GF-D8 (cell line): ENCODE results near the gene VGF.

ENCODE experiments used
- DNase-seq: peaks from one replicate; lab custom pipeline; 2025; lab: John Stamatoyannopoulos, UW

Gene VGF

DNA sequence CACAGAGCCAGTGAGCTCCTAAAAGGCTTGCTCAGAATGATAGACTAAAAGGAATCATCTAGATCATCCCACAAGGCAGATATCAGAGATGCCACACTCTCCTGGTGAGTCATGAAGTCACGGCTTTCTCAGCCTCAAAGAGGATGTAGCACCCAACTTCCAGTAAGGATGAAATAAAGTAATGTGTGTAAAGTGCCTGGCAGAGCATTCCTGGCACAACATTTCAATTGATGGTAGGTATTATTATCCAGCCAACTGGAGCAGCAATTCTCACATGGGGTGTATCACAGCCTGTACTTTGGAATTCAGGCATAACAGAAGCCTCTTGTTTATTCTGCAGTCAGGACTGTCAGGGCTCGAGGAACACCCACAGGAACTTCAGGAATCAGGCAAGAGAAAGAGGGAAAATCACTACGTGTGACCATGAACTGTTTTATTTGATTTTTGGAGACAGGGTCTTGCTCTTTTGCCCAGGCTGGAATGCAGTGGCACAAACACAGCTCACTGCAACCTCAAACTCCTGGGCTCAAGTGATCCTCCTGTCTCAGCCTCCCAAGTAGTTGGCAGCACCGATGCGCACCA is 20.0 kb upstream of the VGF start:
- no peak for DNase-seq

DNA sequence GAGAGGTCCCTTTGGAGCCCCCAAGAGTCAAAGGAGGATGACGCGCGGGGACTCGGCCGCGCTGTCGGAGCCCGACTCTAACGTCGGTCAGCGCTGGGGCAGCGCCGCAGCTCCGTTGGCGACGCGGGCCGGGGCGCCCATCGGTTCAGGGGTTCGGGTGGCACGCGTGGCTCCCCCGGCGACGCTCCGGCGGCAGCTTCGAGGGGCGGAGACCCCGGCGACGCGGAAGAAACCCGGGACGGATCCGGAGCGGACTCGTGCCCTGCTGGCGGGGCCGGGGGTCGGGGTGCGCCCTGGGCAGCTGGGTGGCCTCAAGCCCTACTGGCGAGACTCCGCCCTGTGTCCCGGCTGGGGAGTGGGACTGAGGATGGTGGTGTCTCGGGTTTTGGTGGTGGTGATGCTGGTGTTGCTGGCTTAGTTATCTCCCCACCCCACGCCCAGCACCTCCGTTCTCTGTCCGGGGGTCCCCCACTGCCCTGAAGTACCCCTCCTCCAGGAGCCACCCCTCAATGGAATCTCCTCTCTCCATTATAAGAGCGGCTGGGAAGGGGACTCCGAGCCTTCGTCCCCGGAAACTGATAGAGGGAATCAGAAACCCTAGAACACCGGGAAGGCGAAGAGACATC is 14.9 kb upstream of the VGF start, which contains the start of gene NAT16:
NAT16 (minus strand) TSS at position 164 of the 626 bp plus-strand sequence. CDS start 5,486 bp downstream, outside the sequence.
- no peak for DNase-seq

DNA sequence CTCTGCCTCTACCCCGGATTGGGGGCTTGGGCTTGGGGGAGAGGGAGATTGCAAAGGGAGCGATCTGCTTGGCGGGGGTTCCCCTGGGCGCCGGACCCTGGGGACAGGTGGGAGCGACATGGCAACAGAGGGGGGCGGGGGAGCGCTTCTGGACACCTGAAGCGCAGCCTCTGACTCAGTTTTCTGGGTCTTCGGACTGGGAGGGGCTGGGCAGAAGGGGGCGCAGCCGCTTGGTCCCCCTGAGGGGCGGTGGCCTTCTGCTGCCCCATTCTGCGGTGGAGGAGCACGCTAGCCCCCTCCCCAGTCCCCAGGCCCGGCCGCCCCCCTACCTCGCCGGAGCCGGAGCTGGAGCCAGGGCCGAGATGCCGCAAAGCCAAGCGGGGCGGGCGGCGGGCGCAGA is 14.3 kb upstream of the VGF start:
- no peak for DNase-seq

DNA sequence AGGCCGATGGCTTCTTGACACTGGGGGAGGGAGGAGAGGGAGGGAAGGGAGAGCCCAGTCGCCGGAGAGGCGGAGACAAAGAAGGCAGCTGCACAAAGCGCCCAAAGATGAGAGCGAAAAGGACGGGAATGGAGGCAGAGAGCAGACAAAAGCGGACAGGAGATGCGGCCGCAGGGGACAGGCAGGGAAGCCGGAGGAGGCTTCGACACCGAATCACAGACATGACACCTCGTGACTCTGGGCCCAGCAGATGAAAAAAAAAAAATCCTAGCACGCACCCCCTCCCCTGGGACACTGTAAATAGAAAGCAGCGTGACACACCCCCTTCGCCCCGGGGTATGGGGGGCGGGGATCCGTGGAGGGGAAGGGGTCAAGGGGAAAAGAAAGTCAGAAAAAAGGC is 13.7 kb upstream of the VGF start:
- no peak for DNase-seq

DNA sequence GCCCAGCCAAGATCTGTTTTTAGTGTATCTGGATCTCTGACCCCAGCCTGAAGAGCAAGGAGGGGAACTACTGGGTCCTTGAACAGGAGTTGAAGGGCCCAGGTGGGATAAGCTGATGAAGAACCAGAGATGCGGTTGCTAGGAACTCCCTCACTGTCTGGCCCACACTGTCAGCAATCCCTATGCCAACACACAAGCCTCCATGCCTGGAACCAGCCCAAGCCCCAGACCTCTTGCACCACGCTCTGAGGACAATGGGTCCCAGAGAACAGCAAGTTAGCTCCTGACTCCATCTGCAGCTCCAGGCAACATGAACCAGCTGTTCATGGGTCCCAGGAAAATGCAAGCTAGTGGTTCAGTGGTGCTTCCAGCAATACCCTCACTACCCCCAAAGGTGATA is 12.3 kb upstream of the VGF start:
- DNase-seq: no peak

DNA sequence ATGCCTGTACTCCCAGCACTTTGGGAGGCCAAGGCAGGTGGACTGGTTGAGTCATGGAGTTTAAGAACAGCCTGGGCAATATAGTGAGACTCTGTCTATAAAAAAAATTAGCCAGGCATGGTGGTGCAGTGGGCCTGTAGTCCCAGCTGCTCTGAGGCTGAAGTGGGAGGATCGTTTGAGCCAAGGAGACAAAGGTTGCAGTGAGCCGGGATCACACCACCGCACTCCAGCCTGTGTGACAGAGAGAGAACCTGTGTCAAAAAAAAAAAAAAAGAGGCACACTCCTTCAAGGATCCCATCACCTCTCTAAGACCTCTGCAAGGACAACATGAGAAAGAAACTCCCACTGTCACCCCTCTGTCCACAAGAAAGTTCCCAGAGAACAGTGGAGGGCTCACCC is 10.3 kb upstream of the VGF start:
- DNase-seq: no peak

DNA sequence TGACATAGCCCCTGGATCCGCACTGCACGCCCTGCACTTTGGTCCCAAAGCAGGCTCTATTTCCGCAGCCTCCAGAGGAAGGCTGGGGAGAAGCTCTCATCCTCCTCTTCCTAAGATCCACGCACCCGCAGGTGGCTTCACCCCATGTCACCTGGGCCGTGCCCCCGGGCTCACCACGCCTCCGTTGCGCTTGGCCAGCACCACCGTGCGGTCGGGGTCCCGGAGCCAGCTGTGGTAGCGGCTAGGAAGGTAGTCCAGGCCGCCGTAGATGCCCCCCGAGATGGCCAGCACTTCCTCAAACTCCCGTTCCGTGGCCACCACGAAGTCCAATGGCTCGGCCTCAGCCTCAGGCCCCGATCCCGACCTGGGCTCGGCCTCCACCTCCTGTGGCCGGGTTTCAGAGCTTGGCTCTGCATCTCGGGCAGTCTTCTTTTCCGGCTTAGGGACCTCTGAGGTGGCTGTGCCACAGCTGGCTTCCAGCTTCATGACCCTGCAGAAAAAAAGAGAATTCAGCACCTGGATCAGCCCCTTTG is 9.0 kb upstream of the VGF start:
- DNase-seq: no peak

DNA sequence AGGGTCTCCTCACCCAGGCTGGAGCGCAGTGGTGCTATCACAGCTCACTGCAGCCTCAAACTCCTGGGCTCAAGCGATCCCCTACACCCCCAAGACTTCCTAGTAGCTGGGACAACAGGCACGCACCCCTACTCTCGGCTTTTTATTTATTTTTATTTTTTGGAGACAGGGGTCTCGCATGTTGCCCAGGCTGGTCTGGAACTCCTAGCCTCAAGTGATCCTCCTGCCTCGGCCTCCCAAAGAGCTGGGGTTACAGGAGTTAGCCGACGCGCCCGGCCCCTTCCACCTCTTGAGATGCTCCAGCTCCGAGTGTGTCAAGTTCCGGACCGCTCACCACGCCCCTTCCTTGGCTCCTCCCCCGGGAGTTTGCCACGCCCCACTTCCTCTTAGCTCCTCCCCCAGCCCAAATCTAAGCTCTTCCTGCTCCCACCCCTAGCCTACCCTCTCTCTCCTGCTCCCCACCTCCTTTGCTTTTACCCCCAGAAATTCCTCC is 8.4 kb upstream of the VGF start:
- no peak for DNase-seq

DNA sequence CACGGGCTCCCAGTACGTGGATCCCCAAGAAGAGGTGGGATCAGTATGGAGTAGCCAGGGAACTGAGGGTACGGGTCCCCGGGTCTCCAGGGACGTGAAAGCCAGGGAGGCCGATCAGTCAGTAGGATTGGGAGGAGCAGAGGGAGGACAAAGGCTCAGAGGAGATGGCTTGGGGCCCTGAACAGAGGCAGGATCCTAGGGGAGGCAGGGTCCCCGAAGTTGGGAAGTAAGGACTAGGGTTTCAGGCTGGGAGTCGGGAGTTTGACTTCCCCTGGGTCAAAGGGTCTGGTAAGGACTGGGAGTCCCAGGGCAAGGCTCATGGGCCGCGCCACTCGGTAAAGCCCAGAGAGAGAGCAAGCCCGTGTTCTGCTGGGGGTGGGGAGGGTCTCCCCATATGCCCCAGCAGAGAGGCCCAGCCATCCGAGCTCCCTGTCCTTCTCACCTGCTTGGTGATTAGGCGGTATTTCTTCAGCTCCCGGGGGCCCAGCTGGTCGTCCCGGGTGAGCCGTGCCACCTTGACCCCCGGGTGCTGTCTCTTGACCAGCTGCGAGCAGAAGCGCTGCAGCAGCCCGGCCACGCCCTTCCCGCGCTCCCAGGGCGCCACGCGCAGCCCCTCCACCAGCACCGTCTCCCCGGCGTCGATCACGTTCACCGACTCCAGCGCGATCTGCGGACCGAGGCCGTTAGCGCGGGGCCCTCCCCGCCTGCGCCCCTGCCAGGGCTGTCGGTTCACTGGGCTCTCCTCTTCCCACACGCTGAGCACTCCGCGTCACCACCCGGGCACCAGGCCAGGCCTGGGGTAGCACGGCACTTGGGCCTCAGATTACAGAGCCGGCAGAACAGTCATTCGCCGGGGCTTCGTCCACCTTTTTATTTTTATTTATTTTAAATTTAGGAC is 7.7 kb upstream of the VGF start:
- no peak for DNase-seq

DNA sequence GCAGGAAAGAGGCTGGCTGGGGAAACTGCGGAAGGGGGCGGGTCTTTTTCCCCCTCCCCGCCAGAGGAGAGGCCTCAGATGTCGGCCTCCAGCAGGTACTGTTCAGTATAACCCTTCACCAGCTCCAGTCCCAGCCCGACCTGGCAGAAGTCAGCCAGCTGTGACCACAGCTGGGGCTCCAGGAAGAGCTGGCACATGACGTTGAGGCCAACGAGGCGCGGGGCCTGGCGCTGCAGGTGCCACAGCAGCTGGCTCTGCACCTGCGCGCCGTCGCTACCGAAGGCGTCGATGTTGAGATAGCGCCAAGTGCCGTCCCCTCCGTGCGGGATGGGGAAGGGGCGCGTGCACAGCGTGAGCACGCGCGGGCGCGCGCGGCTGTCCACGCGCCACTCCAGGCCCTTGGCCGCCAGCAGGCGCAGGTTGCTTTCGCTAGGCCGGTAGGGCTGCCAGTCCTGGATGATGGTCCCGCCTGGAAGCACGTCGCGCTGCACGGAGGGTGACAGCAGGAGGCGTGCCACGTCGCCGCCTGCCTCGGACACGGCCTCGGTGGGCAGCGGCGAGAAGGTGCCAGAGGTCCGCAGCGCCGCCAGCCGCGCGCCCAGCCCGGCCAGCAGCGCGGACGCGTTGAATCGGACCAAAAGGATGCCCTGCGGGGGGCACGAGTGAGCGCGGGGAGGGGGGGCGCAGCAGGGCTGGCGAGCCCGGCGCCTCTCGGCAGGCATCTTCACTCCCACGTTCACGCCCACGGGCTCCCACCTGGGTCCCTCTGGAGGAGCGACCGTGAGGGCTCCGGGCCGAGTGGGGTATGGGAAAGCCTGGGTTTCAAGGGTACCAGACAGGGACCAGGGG is 6.9 kb upstream of the VGF start:
- no peak for DNase-seq

DNA sequence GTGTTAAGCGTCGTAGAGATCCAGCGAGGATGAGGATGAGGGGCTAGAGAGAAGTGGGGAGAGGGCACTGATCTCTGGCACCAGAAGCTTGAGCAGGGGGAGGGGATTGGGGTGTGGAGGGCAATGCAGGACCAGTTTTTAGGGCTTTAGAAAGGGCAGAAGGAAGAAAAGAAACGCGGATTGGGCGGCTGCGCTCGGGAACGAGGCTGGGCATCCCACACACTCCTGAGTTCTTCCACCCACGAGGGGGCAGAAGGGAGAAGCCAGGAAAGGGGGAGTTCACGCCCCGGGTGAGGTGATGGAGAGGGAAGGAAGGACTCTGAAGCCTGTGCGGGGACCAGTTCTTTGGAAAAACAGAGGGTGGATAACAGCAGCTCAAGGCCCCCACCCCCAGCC is 6.1 kb upstream of the VGF start:
- DNase-seq: no peak

DNA sequence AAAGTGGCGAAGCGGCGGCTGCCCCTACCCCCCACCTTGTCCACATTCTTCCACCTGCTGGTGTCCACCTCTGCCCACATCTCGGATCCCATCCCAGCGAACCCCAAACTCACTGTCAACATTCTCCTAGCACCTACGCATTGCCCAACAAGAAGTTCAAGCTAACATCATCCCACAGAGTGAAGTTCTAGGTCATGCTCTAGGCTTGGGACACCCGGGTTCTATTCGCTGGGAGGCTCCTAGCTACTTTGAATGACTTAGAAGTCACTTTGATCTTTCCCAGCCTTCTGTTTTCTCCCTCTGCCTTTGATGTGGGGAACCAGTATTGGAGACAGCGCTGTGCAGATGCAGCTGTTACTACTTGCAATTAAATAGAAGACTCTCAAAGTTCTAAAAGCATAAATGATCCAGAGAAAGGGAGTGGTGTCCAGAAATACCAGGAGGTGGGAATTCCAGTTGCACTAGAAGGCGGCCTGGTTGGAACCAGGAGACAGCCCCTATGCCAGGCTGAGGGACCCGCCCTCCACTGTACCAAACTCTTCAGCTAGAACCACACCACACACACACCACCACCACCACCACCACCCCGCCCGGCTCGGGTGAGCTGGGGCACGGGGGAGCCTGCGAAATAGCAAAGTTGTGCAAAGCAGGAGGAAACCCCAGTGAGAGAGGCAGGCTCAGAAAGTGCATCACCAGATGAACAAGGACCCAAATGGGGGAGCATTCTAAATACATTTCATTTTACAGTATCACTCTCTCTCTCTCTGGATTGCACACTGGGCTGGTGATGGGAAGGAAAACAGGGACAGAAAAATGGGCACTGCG is 5.5 kb upstream of the VGF start:
- DNase-seq: no peak

DNA sequence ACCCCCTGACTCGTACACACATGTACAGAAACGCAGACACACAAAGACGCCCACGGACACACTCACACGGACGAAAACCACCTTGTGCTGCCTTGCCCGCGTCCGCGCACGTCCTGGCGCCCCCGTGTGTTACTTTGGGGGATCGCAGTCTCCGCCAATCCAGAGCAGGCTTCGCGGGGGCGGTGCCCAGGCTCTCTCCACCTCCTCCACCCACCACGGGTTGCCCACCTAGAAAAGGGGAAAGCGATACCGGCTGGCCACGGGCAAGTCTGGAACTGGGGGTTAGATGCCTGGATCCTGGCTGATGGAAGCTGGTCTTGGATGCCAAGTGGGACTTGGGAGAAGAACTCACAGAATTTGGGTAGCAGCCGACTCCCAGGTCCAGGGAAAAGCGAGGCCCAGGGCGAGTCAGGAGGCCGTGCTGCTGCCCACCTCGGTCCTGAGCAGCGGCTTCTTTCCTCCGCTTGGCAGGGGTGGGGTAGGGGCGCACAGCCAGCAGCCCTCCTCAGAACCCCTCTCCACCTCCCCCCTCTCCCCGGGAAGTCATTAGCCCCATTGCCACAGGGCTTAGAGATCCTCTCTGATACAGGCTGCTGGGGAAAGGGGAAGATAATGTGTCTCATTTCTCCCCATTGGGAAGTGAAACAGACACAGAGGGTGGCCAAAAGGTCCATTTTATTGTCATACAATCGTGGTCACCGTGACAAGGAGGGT is 4.6 kb upstream of the VGF start:
- no peak for DNase-seq

DNA sequence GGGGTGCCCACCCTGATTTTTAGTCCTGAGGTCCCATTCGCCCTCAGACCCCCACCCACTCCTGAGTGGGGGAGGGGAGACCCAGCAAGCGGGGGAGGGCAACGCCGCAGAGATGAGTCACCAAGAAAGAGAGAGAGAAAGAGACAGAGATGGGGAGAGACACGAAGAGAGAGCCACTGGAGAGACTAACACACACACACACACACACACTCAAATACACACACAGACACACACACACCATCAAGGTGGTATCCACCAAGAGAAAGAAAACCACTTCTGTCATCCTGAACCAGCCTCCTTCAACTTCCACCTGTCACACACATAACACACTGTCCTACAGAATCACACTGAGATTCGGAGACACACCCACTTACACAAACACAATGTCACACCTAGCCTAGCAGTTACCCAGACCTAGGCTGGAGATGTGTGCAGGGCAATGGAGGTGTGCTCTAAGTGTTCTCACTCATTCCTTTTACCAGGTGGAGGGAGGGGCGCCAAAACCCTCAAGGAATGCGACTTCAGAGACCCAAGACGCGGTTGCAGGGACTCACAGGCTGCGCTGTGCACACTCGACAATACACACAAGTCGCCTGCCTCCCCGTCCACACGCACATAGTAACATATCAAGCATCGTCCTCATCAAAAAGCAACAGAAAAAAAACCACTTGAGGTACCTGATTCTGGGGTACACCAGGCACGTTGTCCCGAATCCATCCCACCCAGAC is 3.9 kb upstream of the VGF start:
- DNase-seq: no peak

DNA sequence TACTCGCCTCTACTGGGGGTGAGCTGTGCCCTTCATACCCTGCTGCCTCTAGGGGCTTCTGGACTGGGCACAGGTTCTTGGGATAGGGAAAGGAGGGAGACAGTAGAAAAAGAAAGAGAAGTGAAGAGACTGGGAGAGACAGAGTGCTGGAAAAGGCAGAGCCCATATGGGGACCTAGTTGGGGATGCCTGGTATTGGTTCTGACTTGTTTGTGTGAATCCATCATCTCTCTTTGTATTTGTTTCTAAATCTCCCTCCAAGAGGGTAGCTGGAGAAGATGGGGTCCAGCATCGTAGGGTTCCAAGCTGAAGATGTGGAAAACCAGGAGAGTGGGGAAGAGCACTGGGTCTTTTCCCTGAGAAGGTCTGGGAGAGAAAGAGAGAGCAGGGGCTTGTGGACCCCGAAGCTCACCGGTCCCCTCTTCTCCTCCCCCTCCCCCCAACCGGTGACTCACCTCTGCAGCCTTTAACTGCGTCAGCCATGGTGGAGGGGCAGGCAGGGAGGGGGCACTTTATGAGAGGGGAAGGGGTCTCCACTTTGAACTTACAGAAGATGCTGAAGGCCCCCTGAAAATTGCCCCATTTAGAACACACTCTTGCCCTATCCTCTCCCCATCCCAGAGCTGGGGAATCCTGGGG is 3.2 kb upstream of the VGF start:
- DNase-seq: no peak

DNA sequence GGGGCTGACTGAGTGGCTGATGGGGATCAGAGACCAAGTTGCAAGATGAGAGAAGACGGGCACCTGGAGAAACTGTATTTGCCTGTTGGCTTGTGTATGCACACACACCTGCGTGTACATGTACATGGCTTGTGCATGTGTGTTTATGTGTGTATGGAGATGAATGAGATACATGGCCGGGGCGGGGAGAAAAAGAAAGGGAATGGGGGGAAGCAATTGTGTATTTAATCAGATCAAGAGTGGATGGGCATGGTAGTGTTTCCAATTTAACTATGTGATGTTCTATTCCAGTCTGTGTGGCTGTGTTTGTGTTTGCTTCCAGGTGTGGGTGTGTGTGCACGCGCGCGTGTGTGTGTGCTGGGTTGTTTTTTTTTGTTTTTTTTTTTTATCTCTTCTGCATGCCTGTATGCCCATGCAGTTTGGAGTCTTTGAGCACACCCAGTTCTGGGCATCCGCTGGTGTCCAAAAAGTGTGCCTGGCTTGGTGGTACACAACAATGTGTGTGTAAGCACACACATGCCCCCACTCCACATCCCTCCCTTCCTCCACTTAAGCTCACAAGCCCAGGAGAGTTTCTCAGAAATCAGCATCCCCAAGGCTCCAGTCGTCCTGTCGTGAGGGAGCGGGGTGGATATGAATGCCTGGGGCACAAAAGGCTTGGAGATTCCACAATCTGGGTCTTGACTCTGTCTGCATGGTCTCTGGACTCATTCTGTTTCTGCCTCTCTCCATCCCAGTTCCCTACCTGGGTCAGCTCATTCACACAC is 2.5 kb upstream of the VGF start:
- DNase-seq: no peak

DNA sequence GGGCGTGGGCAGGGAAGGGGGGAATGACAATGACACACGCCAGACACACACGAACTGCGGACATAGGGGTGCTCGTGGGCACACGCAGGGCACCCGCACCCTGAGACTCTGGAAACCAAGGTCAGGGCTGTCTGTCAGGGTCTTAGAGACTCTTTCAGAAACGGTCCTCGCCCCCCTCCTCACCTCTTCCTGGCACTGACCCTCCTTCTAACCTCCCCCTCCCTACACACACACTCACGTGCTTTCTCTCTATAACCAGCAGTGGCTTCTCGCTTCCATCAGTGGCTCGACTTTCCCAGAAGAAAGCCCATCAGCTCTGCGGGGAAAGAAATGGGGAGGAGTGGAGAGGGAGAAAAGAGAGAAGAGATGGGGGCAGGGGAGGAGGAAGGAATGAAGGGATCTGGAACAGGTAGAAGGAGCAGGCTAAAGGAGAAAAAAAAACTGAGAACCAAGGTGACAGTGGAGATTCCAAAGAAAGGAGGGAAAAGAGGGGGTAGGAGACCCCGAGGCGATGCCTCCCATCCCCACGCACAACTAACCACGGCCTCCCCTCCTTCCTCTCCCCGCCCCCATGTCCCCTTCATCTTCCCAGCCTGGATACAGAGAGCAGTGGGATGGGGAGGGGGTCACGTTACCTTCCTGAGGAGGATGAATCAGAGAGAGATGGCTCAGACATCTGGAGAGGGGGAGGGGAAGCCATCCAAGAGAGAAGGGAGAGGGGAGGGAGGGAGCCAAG is 1.7 kb upstream of the VGF start:
- DNase-seq: no peak

DNA sequence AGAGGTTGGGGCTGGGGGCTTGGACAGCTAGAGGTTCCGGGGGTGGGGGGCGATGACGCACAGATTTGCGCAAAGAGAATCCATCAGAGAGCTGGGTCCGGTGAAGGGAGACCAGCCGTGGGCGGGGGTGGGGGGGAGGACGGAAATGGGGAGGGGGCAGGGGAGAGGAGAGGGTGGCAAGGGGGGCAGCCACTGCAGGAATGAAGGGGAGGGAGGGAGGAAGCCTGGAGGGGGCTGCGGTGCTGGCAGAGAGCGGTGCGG is 1.2 kb upstream of the VGF start:
- DNase-seq: no peak
